Measurements from ENCODE around the gene ICOS. TPM values are rescaled to one million over a fixed set of nuclear protein-coding genes. Genes with fewer than 3 reads are reported as not detected.
A peak's percentile ranks its signal among the peaks of the same experiment; 100 is the strongest.

The ICOS gene
- total and polyA plus RNA-seq, 4 donors, result 0.49 to 3.1 (median 0.76) TPM

DNA sequence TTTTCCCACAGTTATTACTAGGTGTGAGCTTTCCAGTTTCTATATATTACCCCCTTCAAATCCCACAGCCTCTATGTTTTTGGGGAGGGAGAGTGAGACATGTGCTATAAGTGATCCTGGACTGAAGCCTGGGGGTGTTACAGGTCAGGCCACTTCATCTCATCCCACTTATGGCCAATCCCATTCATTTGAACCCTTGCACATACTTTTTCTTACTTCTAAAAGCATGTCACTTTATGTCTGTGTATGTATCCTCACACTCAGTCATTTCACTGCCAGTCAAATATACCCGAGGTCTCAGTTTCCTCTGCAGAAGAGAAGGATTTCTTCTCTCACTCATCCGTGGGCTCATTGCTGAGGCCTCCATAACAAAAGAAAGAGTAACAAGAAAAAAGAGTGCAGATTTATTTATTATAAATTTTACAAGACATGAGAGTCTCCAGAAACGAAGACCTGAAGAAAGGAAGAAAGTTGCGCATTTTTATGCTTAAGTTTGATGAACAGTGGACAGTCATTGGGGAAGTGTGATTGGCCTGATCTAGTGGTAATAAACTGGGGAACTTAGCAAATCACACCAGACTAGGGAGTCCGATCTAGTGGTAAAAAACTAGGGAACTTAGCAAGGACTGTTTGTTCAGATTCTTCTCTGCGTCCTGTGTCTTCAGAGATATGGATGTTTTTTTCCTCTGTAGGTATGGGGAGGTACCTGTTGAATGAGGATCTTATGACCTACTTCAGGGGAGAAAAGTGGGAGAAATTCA lies 52.1 kb downstream of the ICOS start:
- Histone ChIP-seq H3K4me1 (ENCODE audit: control insufficient read depth in 5 of 5, insufficient read depth in 5 of 5, low read length in 5 of 5) (no peaks in the 10 kb centered on the region), H3K4me3 (no peak overlapping the region), H3K27me3 (ENCODE audit: control insufficient read depth in 3 of 3, insufficient read depth in 3 of 3, low read length in 2 of 3) (no peaks in the 10 kb centered on the region), H3K9me3 (ENCODE audit: control insufficient read depth in 4 of 4, insufficient read depth in 3 of 4, low read length in 3 of 4) (no peaks in the 10 kb centered on the region), H3K27ac (ENCODE audit: low read depth in 1 of 2, low read length in 1 of 2) (no peak overlapping the region), H3K9ac (ENCODE audit: insufficient read depth in 1 of 2, low read length in 2 of 2) (no peak overlapping the region), H3K36me3 (ENCODE audit: control insufficient read depth in 4 of 4, insufficient read depth in 4 of 4, low read length in 4 of 4) (no peaks in the 10 kb centered on the region)
- ATAC-seq (ENCODE audit: insufficient read depth, low FRiP score) (no peak), DNase-seq (no peak)
- TF ChIP-seq, protein P1, sequence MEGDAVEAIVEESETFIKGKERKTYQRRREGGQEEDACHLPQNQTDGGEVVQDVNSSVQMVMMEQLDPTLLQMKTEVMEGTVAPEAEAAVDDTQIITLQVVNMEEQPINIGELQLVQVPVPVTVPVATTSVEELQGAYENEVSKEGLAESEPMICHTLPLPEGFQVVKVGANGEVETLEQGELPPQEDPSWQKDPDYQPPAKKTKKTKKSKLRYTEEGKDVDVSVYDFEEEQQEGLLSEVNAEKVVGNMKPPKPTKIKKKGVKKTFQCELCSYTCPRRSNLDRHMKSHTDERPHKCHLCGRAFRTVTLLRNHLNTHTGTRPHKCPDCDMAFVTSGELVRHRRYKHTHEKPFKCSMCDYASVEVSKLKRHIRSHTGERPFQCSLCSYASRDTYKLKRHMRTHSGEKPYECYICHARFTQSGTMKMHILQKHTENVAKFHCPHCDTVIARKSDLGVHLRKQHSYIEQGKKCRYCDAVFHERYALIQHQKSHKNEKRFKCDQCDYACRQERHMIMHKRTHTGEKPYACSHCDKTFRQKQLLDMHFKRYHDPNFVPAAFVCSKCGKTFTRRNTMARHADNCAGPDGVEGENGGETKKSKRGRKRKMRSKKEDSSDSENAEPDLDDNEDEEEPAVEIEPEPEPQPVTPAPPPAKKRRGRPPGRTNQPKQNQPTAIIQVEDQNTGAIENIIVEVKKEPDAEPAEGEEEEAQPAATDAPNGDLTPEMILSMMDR (IDR thresholded peaks at IDR 0.05; ENCODE audit: control extremely low read depth, extremely low read depth), result no peak
- 73 to 87% methylated on average over 6 of the region's 6 CpGs for WGBS, 2 donors

DNA sequence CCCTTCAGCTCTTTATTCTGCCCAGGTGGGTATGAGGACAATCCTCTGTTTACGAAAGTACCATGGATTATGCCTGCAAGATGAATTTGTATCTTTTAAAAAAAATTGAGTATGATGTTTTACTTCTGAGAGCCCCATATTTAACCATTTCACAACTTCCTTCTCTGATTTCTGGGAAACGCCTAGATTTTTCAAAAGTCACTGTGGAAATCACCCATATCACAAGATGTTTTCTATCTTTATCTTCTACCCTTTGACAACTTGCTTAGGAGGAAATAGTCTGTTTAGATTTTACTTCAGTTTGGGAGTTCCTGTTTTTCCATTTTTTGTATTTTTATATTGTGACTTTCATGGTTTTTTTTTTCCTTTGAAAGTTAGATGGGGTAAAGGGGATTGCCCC lies 53.0 kb downstream of the ICOS start:
- Histone ChIP-seq H3K27me3 (ENCODE audit: control insufficient read depth in 3 of 3, insufficient read depth in 3 of 3, low read length in 2 of 3) (no peaks in the 10 kb centered on the region), H3K9me3 (ENCODE audit: control insufficient read depth in 4 of 4, insufficient read depth in 3 of 4, low read length in 3 of 4) (no peaks in the 10 kb centered on the region), H3K4me1 (ENCODE audit: control insufficient read depth in 5 of 5, insufficient read depth in 5 of 5, low read length in 5 of 5) (no peaks in the 10 kb centered on the region), H3K36me3 (ENCODE audit: control insufficient read depth in 4 of 4, insufficient read depth in 4 of 4, low read length in 4 of 4) (no peaks in the 10 kb centered on the region), H3K9ac (ENCODE audit: insufficient read depth in 1 of 2, low read length in 2 of 2) (no peak overlapping the region), H3K27ac (ENCODE audit: low read depth in 1 of 2, low read length in 1 of 2) (no peak overlapping the region), H3K4me3 (no peak overlapping the region)
- 53 to 65% methylated on average over 2 of the region's 2 CpGs for WGBS, 2 donors
- TF ChIP-seq, protein P1 (IDR thresholded peaks at IDR 0.05; ENCODE audit: control extremely low read depth, extremely low read depth), result no peak
- peak in 1 of 3 donors; percentile 13 for DNase-seq
- ATAC-seq (ENCODE audit: insufficient read depth, low FRiP score), result no peak

DNA sequence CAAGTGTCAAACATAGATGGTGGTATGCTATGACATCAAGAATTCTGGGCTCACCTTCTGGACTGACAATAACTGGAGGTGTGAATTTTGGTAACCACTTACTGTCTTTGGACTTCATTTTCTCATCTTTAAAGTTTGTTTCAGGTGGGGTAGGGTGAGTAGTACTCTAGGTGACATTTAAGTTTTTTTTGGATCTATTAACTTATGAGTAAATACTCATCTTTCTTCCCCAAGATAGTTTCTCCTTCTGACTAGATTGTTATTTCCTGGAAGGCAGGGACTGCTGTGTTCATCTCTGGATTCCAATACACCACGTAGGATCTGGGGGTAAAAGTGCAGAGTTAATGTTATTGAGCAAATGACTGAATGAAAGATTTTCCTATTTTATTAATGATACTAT lies 55.9 kb downstream of the ICOS start:
- Histone ChIP-seq H3K27me3 (ENCODE audit: control insufficient read depth in 3 of 3, insufficient read depth in 3 of 3, low read length in 2 of 3) (no peaks in the 10 kb centered on the region), H3K36me3 (ENCODE audit: control insufficient read depth in 4 of 4, insufficient read depth in 4 of 4, low read length in 4 of 4) (no peaks in the 10 kb centered on the region), H3K9me3 (ENCODE audit: control insufficient read depth in 4 of 4, insufficient read depth in 3 of 4, low read length in 3 of 4) (no peaks in the 10 kb centered on the region), H3K4me3 (no peak overlapping the region), H3K27ac (ENCODE audit: low read depth in 1 of 2, low read length in 1 of 2) (no peak overlapping the region), H3K4me1 (ENCODE audit: control insufficient read depth in 5 of 5, insufficient read depth in 5 of 5, low read length in 5 of 5) (no peaks in the 10 kb centered on the region), H3K9ac (ENCODE audit: insufficient read depth in 1 of 2, low read length in 2 of 2) (no peak overlapping the region)
- TF ChIP-seq, protein P1 (IDR thresholded peaks at IDR 0.05; ENCODE audit: control extremely low read depth, extremely low read depth), result no peak
- ATAC-seq (ENCODE audit: insufficient read depth, low FRiP score) (no peak), DNase-seq (no peak)
- WGBS, 2 donors, result 30 to 56% methylated on average over 1 of the region's 1 CpG

DNA sequence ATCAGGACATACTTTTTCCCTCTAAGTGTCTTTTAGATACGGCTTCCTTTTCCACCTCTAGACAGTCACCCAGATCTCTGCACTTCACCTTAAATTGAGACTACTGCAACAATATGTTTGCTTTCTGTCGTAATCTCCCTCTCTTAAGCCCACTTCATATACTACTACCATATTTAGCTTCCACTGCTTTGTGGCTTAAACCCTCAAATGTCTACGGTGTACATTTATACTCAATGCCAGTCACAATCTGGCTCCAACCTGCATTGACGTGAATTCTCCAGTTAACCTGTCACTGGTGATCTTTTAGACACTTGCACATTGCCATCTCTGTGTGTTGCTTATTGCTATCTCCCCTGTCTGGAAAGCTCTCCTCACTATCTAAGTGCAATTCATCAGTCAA lies 56.4 kb downstream of the ICOS start:
- peak in 1 of 3 donors; percentile 23 for DNase-seq
- Histone ChIP-seq H3K27me3 (ENCODE audit: control insufficient read depth in 3 of 3, insufficient read depth in 3 of 3, low read length in 2 of 3) (no peaks in the 10 kb centered on the region), H3K27ac (ENCODE audit: low read depth in 1 of 2, low read length in 1 of 2) (no peak overlapping the region), H3K9me3 (ENCODE audit: control insufficient read depth in 4 of 4, insufficient read depth in 3 of 4, low read length in 3 of 4) (no peaks in the 10 kb centered on the region), H3K9ac (ENCODE audit: insufficient read depth in 1 of 2, low read length in 2 of 2) (no peak overlapping the region), H3K4me3 (no peak overlapping the region), H3K36me3 (ENCODE audit: control insufficient read depth in 4 of 4, insufficient read depth in 4 of 4, low read length in 4 of 4) (no peaks in the 10 kb centered on the region), H3K4me1 (ENCODE audit: control insufficient read depth in 5 of 5, insufficient read depth in 5 of 5, low read length in 5 of 5) (no peaks in the 10 kb centered on the region)
- no peak for ATAC-seq (ENCODE audit: insufficient read depth, low FRiP score)
- TF ChIP-seq, protein P1 (IDR thresholded peaks at IDR 0.05; ENCODE audit: control extremely low read depth, extremely low read depth), result no peak
- 50 to 70% methylated on average over 4 of the region's 4 CpGs for WGBS, 2 donors
